ENCODE results near the gene VAV1. TPM values are rescaled to one million over a fixed set of nuclear protein-coding genes. Genes with fewer than 3 reads are reported as not detected.
A peak's percentile ranks its signal among the peaks of the same experiment; 100 is the strongest.

VAV1 gene
- total and polyA plus RNA-seq, 2 of the 13 experiments (the other 11 are each of a cell fraction or from before 2014, with no cell fraction given): not detected

GRCh38 chr19:6730153-6730804, 42.2 kb upstream of the VAV1 start (continued):
- TF ChIP-seq NR0B2 (CRISPR knock-in tag; IDR thresholded peaks at IDR 0.05): no peak
- TF ChIP-seq ZBTB34 (CRISPR knock-in tag; IDR thresholded peaks at IDR 0.05): no peak
- peak; percentile 72; the same call in 1 of the 2 replicates for TF ChIP-seq ZNF580 (CRISPR knock-in tag; IDR thresholded peaks at IDR 0.05; ENCODE audit: borderline replicate concordance, low read depth)
- peak; percentile 56; the same call in 1 of the 2 replicates for TF ChIP-seq ZBTB25 (CRISPR knock-in tag; IDR thresholded peaks at IDR 0.05)
- no peak for TF ChIP-seq ZNF274 (CRISPR knock-in tag; IDR thresholded peaks at IDR 0.05)
- no peak for TF ChIP-seq RFX1 (IDR thresholded peaks at IDR 0.05)
- TF ChIP-seq CBX1 (IDR thresholded peaks at IDR 0.05; ENCODE audit: low read depth): no peak
- no peak for TF ChIP-seq PREB (CRISPR knock-in tag; IDR thresholded peaks at IDR 0.05)
- TF ChIP-seq RBAK (CRISPR knock-in tag; IDR thresholded peaks at IDR 0.05): no peak
- TF ChIP-seq SIX4 (CRISPR knock-in tag; IDR thresholded peaks at IDR 0.05): peak; percentile 64
- no peak for TF ChIP-seq ATAD3A (CRISPR knock-in tag; IDR thresholded peaks at IDR 0.05)
- TF ChIP-seq NR2F6 (IDR thresholded peaks at IDR 0.05): 0 out of 2 replicates have a peak, but pooled peaks have one; percentile 31
- TF ChIP-seq NR2F6 (CRISPR knock-in tag; IDR thresholded peaks at IDR 0.05): peak; percentile 85
- no peak for TF ChIP-seq GPBP1L1 (CRISPR knock-in tag; IDR thresholded peaks at IDR 0.05)
- TF ChIP-seq RFX3 (CRISPR knock-in tag; IDR thresholded peaks at IDR 0.05): peak; percentile 49
- no peak; the same call in 1 of the 2 replicates for TF ChIP-seq CEBPG (CRISPR knock-in tag; IDR thresholded peaks at IDR 0.05)
- 0 out of 2 replicates have a peak, but pooled peaks have one; percentile 50 for TF ChIP-seq RERE (CRISPR knock-in tag; IDR thresholded peaks at IDR 0.05; ENCODE audit: low read depth)
- no peak for TF ChIP-seq SETDB1 (CRISPR knock-in tag; IDR thresholded peaks at IDR 0.05; ENCODE audit: borderline replicate concordance)
- no peak for TF ChIP-seq ISX (CRISPR knock-in tag; conservative IDR thresholded peaks at IDR 0.05)
- no peak for TF ChIP-seq ZBTB8A (CRISPR knock-in tag; IDR thresholded peaks at IDR 0.05; ENCODE audit: borderline replicate concordance, low read depth)
